D721Med (cell line): ENCODE data around the gene CNNM3.
"Not testable (repeated sequence)": the region's sequence is repeated elsewhere in the genome, so short reads cannot be mapped to it uniquely, and the experiment has no call there.

Experiments
- DNase-seq: peaks from one replicate; pipeline ENCODE4 v3.0.0; 2011; ENCODE audit warnings: low spot score; ENCODE audit not compliant: insufficient read length
- FAIRE-seq: peaks from 2 replicates; lab custom pipeline; 2011; peaks lifted over from hg19 to GRCh38; lab: Jason Lieb, UNC
- CTCF ChIP-seq: IDR thresholded peaks from 2 replicates; pipeline ENCODE4 v1.5.1; 2012; ENCODE audit warnings: mild to moderate bottlenecking, control low read depth; ENCODE audit not compliant: insufficient read depth; ENCODE audit errors: missing control alignments

The CNNM3 gene

GRCh38 chr2:96800061-96801004 is 15.7 kb upstream of the CNNM3 start:
- FAIRE-seq = no peak
- no peak for TF ChIP-seq CTCF
- DNase-seq = no peak

GRCh38 chr2:96801005-96801785 is 14.9 kb upstream of the CNNM3 start:
- peak; percentile 81 for DNase-seq
- FAIRE-seq = no peak

GRCh38 chr2:96801786-96802595 is 14.1 kb upstream of the CNNM3 start:
- no peak for TF ChIP-seq CTCF
- DNase-seq (no peak), FAIRE-seq (no peak)

More at GRCh38 chr2:96801005-96801785, 14.9 kb upstream of the CNNM3 start:
- peak; percentile 81 for TF ChIP-seq CTCF

- no peak for FAIRE-seq
- no peak for TF ChIP-seq CTCF
- DNase-seq = no peak
Measured at GRCh38 chr2:96802721-96803120, 13.3 kb upstream of the CNNM3 start.

- FAIRE-seq = no peak
- no peak for DNase-seq
- no peak for TF ChIP-seq CTCF
Measured at GRCh38 chr2:96804986-96805385, 11.1 kb upstream of the CNNM3 start.

GRCh38 chr2:96805946-96806345 is 10.1 kb upstream of the CNNM3 start:
- FAIRE-seq, DNase-seq: not testable (repeated sequence)

GRCh38 chr2:96806468-96807126 is 9.5 kb upstream of the CNNM3 start:
- TF ChIP-seq CTCF = no peak
- FAIRE-seq (no peak), DNase-seq (no peak)
